Measurements from ENCODE around the gene PPIL1.

The PPIL1 gene

DNA sequence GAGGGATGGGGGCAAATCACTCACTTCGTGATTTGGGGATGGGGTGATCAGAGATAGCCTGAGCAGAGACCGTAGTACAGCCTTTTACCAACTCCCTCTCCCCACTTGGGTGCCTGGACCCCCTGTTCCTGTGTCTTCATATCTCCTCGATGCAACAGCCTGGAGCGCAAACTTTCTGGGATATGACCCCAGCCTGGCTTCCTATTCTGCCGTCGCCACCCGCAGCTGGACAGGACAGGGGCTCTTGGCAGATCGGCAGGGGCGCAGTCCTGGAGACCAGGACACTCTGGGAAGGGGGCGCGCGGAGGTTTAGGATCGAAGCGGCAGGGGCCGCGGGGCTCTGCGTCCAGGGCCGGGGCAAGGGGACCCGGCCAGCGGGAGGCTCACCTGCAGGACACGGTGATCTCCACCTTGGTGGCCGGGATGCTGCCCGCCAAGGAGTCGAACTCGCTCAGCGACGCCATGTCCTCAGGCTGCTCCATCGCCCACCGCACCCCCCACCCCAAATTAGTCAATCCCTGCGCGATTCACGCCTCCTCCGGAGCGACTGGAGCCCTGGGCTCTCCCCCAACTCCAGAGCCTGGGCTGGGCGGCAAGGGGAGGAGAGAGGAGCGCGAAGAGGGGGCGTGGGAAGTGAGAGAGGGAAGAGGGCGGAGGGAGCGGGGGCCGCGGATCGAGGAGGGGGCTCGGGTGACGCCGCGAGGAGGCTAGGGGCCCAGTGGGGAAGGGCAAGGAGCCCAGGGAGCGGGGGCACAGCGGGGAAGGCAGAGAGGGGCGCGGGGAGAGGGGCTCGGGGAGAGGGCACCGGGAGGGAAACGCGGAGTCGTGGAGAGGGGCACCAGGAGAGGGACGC, 35.5 kb downstream of the PPIL1 start, which contains the start of gene CPNE5:
Gene CPNE5, minus strand, starts transcription at position 549 of the 853 bp plus-strand sequence. Its CDS starts 67 bp downstream, at position 482.
- no CpG with 5 or more reads among the region's 57 CpGs for WGBS (ENCODE audit: extremely low coverage, insufficient coverage, low lambda C conversion rate)
- no peaks in the 10 kb centered on the region for H3K4me1 ChIP-seq (ENCODE audit: control insufficient read depth, low read depth, low read length)
- H2BK120ac ChIP-seq (ENCODE audit: low read depth, low read length): no peak within 1 kb of the TSS
- H3K4me3 ChIP-seq (ENCODE audit: low read length): peak within 1 kb of the TSS; percentile 15
- peak within 1 kb of the TSS; percentile 64 for H3K9ac ChIP-seq (ENCODE audit: low read length)
- H2AK5ac ChIP-seq (ENCODE audit: low read length): no peak within 1 kb of the TSS
- no peak within 1 kb of the TSS for H4K5ac ChIP-seq (ENCODE audit: low read length)
- no peaks in the 10 kb centered on the region for H3K79me1 ChIP-seq (ENCODE audit: low read length)
- peaks cover 19% of the 10 kb centered on the region for H3K27me3 ChIP-seq (ENCODE audit: insufficient read depth, low read length, poor library complexity)
- peak within 1 kb of the TSS; percentile 73 for H3K56ac ChIP-seq (ENCODE audit: low read length)
- H3K4me2 ChIP-seq (ENCODE audit: low read length): peak within 1 kb of the TSS; percentile 91
- H3K18ac ChIP-seq (ENCODE audit: low read length): no peak within 1 kb of the TSS
- H4K8ac ChIP-seq (ENCODE audit: low read depth, low read length): no peak within 1 kb of the TSS
- H3K79me2 ChIP-seq (ENCODE audit: control insufficient read depth, insufficient read depth, low read length): no peaks in the 10 kb centered on the region
- no peaks in the 10 kb centered on the region for H3K36me3 ChIP-seq (ENCODE audit: control insufficient read depth, insufficient read depth, low read length)
- peak within 1 kb of the TSS; percentile 16 for H3K23ac ChIP-seq (ENCODE audit: low read length)
- DNase-seq: peak; percentile 35
- no peak within 1 kb of the TSS for H2BK15ac ChIP-seq (replicated peaks; ENCODE audit: low read depth)
- H3K4ac ChIP-seq (ENCODE audit: low read depth, low read length): no peak within 1 kb of the TSS
- H2BK5ac ChIP-seq (ENCODE audit: low read length): no peak within 1 kb of the TSS
- no peak within 1 kb of the TSS for H3K27ac ChIP-seq (ENCODE audit: low read depth, low read length)

DNA sequence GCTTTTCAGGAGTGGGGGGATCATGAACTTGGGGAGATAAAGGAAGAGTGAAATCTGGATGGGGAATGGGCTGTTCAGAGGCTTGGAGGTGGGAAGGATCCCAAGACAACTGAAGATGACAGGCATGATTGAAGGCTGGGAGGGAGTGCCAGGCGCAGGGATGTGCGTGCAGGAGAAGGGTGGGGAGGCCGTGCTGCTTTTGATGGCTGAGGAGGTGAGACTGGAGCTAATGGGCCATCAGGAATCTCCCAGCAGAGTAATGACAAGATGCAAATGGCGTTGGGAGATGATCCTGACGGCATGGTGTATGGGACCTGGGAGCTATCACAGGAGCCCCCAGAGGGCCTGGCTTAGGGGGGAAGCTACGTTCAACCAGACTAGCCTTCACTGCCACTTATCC, 36.9 kb downstream of the PPIL1 start:
- Histone ChIP-seq H2BK120ac (ENCODE audit: low read depth, low read length) (no peak overlapping the region), H4K5ac (ENCODE audit: low read length) (no peak overlapping the region), H3K4me1 (ENCODE audit: control insufficient read depth, low read depth, low read length) (no peaks in the 10 kb centered on the region), H3K18ac (ENCODE audit: low read length) (no peak overlapping the region), H3K79me1 (ENCODE audit: low read length) (no peaks in the 10 kb centered on the region), H4K8ac (ENCODE audit: low read depth, low read length) (no peak overlapping the region), H2BK5ac (ENCODE audit: low read length) (no peak overlapping the region), H3K9ac (ENCODE audit: low read length) (no peak overlapping the region), H3K27me3 (ENCODE audit: insufficient read depth, low read length, poor library complexity) (peaks cover 19% of the 10 kb centered on the region), H3K79me2 (ENCODE audit: control insufficient read depth, insufficient read depth, low read length) (no peaks in the 10 kb centered on the region), H2BK15ac (replicated peaks; ENCODE audit: low read depth) (no peak overlapping the region), H3K56ac (ENCODE audit: low read length) (no peak overlapping the region), H3K27ac (ENCODE audit: low read depth, low read length) (no peak overlapping the region), H3K4me2 (ENCODE audit: low read length) (no peak overlapping the region), H3K4ac (ENCODE audit: low read depth, low read length) (no peak overlapping the region), H3K4me3 (ENCODE audit: low read length) (no peak overlapping the region), H3K36me3 (ENCODE audit: control insufficient read depth, insufficient read depth, low read length) (no peaks in the 10 kb centered on the region), H2AK5ac (ENCODE audit: low read length) (no peak overlapping the region), H3K23ac (ENCODE audit: low read length) (no peak overlapping the region)
- no peak for DNase-seq
- WGBS (ENCODE audit: extremely low coverage, insufficient coverage, low lambda C conversion rate): no CpG with 5 or more reads among the region's 6 CpGs

DNA sequence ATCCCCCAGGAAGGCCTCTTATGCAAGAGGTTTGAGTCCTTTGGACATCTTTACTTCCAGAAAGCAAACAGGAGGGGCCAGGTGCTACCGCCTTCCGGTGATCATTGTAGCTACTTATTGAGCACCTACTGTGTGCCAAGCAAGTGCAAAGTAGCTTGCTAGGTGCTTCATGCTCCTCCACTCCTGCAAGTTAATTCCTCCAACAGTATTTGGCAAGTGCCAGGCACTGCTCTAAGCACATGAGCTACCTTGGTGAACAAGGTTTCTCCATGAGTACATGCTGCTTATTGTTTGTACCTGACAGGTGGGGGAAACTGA, 37.6 kb downstream of the PPIL1 start:
- WGBS (ENCODE audit: extremely low coverage, insufficient coverage, low lambda C conversion rate): no CpG with 5 or more reads among the region's 2 CpGs
- no peak overlapping the region for H3K4me2 ChIP-seq (ENCODE audit: low read length)
- peaks cover 19% of the 10 kb centered on the region for H3K27me3 ChIP-seq (ENCODE audit: insufficient read depth, low read length, poor library complexity)
- no peak overlapping the region for H3K18ac ChIP-seq (ENCODE audit: low read length)
- no peaks in the 10 kb centered on the region for H3K36me3 ChIP-seq (ENCODE audit: control insufficient read depth, insufficient read depth, low read length)
- no peak overlapping the region for H2AK5ac ChIP-seq (ENCODE audit: low read length)
- no peak for DNase-seq
- H3K79me1 ChIP-seq (ENCODE audit: low read length): no peaks in the 10 kb centered on the region
- H3K27ac ChIP-seq (ENCODE audit: low read depth, low read length): no peak overlapping the region
- no peak overlapping the region for H3K23ac ChIP-seq (ENCODE audit: low read length)
- H3K4me1 ChIP-seq (ENCODE audit: control insufficient read depth, low read depth, low read length): no peaks in the 10 kb centered on the region
- H3K79me2 ChIP-seq (ENCODE audit: control insufficient read depth, insufficient read depth, low read length): no peaks in the 10 kb centered on the region
- no peak overlapping the region for H2BK15ac ChIP-seq (replicated peaks; ENCODE audit: low read depth)
- no peak overlapping the region for H2BK5ac ChIP-seq (ENCODE audit: low read length)
- no peak overlapping the region for H3K4me3 ChIP-seq (ENCODE audit: low read length)
- no peak overlapping the region for H4K5ac ChIP-seq (ENCODE audit: low read length)
- no peak overlapping the region for H2BK120ac ChIP-seq (ENCODE audit: low read depth, low read length)
- H3K4ac ChIP-seq (ENCODE audit: low read depth, low read length): no peak overlapping the region
- H4K8ac ChIP-seq (ENCODE audit: low read depth, low read length): no peak overlapping the region
- no peak overlapping the region for H3K56ac ChIP-seq (ENCODE audit: low read length)
- no peak overlapping the region for H3K9ac ChIP-seq (ENCODE audit: low read length)

DNA sequence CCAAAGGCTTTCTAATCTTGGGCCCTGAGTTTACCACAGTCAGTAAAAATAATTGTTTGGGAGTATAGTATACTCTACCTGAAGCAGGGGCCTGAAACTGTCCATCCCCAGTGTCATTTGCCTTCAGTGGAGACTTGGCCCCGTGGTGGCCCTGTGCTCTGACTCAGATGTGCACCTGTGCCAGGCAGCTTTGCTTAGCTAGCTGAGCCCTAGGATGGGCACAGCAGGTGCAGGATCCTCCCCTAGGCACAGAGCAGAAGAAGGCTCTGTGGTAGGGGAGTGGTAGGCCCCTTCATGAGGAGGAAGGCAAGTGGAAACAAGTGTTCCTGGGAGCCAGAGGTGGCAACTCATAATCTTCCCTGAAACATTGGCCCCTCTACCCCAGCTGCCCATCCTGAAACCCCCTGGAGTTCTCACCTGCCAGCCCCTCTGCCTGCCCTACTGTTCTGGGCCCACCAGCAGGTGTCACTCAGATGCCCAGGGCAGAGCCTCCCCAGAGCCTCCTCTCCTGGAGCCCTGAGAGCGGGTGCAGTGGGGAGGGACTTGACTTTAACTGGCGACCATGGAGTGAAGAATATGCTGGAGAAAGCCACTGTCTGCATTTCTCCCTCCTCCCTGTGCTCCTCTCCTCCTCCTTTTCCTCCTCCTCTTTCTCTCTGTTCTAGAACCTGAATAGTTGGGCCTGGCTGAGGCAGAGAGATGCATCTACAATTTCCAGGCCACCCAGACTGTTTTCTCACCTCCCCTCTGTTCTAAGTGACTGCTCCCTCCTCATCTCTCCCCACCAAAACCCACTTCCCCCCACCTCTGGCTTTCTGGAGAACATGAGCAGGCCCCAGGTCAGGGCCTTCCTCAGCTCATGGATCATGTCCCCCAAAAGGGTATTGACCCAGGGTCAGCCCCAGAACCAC, 38.2 kb downstream of the PPIL1 start:
- Histone ChIP-seq H3K27me3 (ENCODE audit: insufficient read depth, low read length, poor library complexity) (peaks cover 19% of the 10 kb centered on the region), H3K9ac (ENCODE audit: low read length) (no peak overlapping the region)

DNA sequence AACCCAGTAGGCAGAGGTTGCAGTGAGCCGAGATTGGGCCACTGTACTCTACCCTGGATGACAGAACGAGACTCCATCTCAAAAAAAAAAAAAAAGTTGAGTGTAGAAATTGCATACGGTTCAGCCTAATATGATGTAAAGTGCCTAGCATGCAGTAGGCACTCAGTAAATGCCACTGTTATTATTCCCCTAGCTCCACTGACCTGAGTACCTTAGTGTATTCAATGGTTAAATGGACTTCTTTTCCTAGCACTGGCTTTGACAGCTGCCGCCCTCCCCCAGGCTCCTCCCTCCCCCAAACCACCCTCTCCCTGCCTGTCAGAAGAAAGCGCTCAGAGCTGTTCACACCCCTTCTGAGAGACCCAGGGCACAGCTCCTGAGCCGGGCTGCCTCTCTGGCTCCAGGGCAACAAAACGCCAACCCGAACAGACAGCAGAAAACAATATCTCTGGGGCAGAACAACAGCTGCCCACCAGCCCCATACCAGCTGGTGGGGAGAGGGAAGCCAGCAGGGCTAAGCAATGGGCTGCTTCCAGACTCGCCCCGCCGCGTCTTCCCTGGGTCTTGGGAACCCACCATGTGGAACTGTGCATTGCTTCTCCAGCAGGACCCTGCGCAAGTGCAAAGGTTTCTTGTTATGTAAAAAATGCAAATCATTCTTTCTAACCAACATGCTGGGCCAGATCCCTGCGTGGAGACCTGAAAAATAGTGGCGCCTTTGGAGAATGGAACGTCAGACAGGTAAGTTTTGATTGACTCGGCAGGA, 39.8 kb downstream of the PPIL1 start:
- Histone ChIP-seq H3K4me3 (ENCODE audit: low read length) (no peak overlapping the region), H4K5ac (ENCODE audit: low read length) (no peak overlapping the region), H2BK15ac (replicated peaks; ENCODE audit: low read depth) (no peak overlapping the region), H3K27ac (ENCODE audit: low read depth, low read length) (no peak overlapping the region), H2BK5ac (ENCODE audit: low read length) (no peak overlapping the region), H3K9ac (ENCODE audit: low read length) (no peak overlapping the region), H3K56ac (ENCODE audit: low read length) (no peak overlapping the region), H3K4me2 (ENCODE audit: low read length) (no peak overlapping the region), H3K79me2 (ENCODE audit: control insufficient read depth, insufficient read depth, low read length) (no peaks in the 10 kb centered on the region), H3K18ac (ENCODE audit: low read length) (no peak overlapping the region), H3K79me1 (ENCODE audit: low read length) (no peaks in the 10 kb centered on the region), H3K36me3 (ENCODE audit: control insufficient read depth, insufficient read depth, low read length) (no peaks in the 10 kb centered on the region), H3K4me1 (ENCODE audit: control insufficient read depth, low read depth, low read length) (no peaks in the 10 kb centered on the region), H3K27me3 (ENCODE audit: insufficient read depth, low read length, poor library complexity) (peaks cover 14% of the 10 kb centered on the region), H3K23ac (ENCODE audit: low read length) (no peak overlapping the region), H2AK5ac (ENCODE audit: low read length) (no peak overlapping the region), H4K8ac (ENCODE audit: low read depth, low read length) (no peak overlapping the region), H2BK120ac (ENCODE audit: low read depth, low read length) (no peak overlapping the region), H3K4ac (ENCODE audit: low read depth, low read length) (no peak overlapping the region)
- WGBS (ENCODE audit: extremely low coverage, insufficient coverage, low lambda C conversion rate): no CpG with 5 or more reads among the region's 17 CpGs
- DNase-seq: peak; percentile 53

More for the DNA sequence above, 38.2 kb downstream of the PPIL1 start:
- H3K4me1 ChIP-seq (ENCODE audit: control insufficient read depth, low read depth, low read length): no peaks in the 10 kb centered on the region
- no peak overlapping the region for H4K5ac ChIP-seq (ENCODE audit: low read length)
- no peak overlapping the region for H2BK120ac ChIP-seq (ENCODE audit: low read depth, low read length)
- no peak overlapping the region for H3K4me2 ChIP-seq (ENCODE audit: low read length)
- no peak for DNase-seq
- H3K56ac ChIP-seq (ENCODE audit: low read length): no peak overlapping the region
- no peak overlapping the region for H3K27ac ChIP-seq (ENCODE audit: low read depth, low read length)
- no peak overlapping the region for H3K4me3 ChIP-seq (ENCODE audit: low read length)
- no peak overlapping the region for H2AK5ac ChIP-seq (ENCODE audit: low read length)
- H3K36me3 ChIP-seq (ENCODE audit: control insufficient read depth, insufficient read depth, low read length): no peaks in the 10 kb centered on the region
- H2BK15ac ChIP-seq (replicated peaks; ENCODE audit: low read depth): no peak overlapping the region
- no peaks in the 10 kb centered on the region for H3K79me2 ChIP-seq (ENCODE audit: control insufficient read depth, insufficient read depth, low read length)
- no peak overlapping the region for H3K23ac ChIP-seq (ENCODE audit: low read length)
- H3K79me1 ChIP-seq (ENCODE audit: low read length): no peaks in the 10 kb centered on the region
- H3K18ac ChIP-seq (ENCODE audit: low read length): no peak overlapping the region
- no CpG with 5 or more reads among the region's 3 CpGs for WGBS (ENCODE audit: extremely low coverage, insufficient coverage, low lambda C conversion rate)
- no peak overlapping the region for H2BK5ac ChIP-seq (ENCODE audit: low read length)
- H4K8ac ChIP-seq (ENCODE audit: low read depth, low read length): no peak overlapping the region
- H3K4ac ChIP-seq (ENCODE audit: low read depth, low read length): no peak overlapping the region

All from mesendoderm (in vitro differentiated cells).